ENCODE data around the gene ASTN2. TPM values are rescaled to one million over a fixed set of nuclear protein-coding genes. Genes with fewer than 3 reads are reported as not detected.

The ASTN2 gene
- total and polyA plus RNA-seq, 10 of the 15 experiments (the other 5 are each of a cell fraction or from before 2014, with no cell fraction given) = 1.4 to 15.7 (median 7.0) TPM

- 61% methylated on average over 3 of the region's 3 CpGs for WGBS (ENCODE audit: insufficient coverage, insufficient replicate concordance, low lambda C conversion rate, missing lambda C conversion rate)
- no peak overlapping the region for H2AFZ ChIP-seq (ENCODE audit: control insufficient read depth, low read depth, low read length)
- H3K9me3 ChIP-seq (replicated peaks; ENCODE audit: control insufficient read depth, insufficient read depth, low read length) = peaks cover 2% of the 10 kb centered on the region; the same call in 2 of the 3 replicates
- no peaks in the 10 kb centered on the region for H3K4me1 ChIP-seq (ENCODE audit: control insufficient read depth, insufficient read depth, low read length)
- no peak overlapping the region for H3K4me2 ChIP-seq (ENCODE audit: control insufficient read depth, insufficient read depth)
- H3K27me3 ChIP-seq (replicated peaks in 1 of 2; ENCODE audit: control insufficient read depth in 2 of 2, insufficient read depth in 2 of 2, low read length in 1 of 2) = no peaks in the 10 kb centered on the region
- no TSS peak for BruUV-seq (replicated peaks)
- intact Hi-C loops (cut with micrococcal nuclease; ENCODE audit: unreplicated experiment) (no loop called here), in situ Hi-C loops (cut with MboI) (no loop called here)
- ChIA-PET RAD21 (ENCODE audit: unreplicated experiment) (no interaction called here), CTCF (no interaction called here), POLR2A (no interaction called here), SMC1A (ENCODE audit: uncharacterized antibody, unreplicated experiment) (interaction anchor here (1.0 kb wide), 1 partner anchor 10 kb away, joined by 3 read pairs; no protein-coding TSS in a partner anchor)
- H3K4me3 ChIP-seq = no peak overlapping the region
- DNase-seq (ENCODE audit: low read depth, low spot score) = no peak
- ATAC-seq = no peak
- H3K27ac ChIP-seq (ENCODE audit: control insufficient read depth, insufficient read depth) = no peak overlapping the region
- H3K9ac ChIP-seq (ENCODE audit: control insufficient read depth, insufficient read depth, low read length) = no peak overlapping the region
- no peaks in the 10 kb centered on the region for H3K79me2 ChIP-seq (ENCODE audit: control insufficient read depth, insufficient read depth, low read length)
- no peak for FAIRE-seq
- TF ChIP-seq CBX5 (IDR thresholded peaks at IDR 0.05; ENCODE audit: low read depth) (peak; percentile 95), EGR1 (IDR thresholded peaks at IDR 0.05; ENCODE audit: borderline replicate concordance in 1 of 2, low read depth in 2 of 2, low read length in 2 of 2) (no peak), GATAD2B (conservative IDR thresholded peaks at IDR 0.05; ENCODE audit: low read depth) (no peak), USF1 (IDR thresholded peaks at IDR 0.05; ENCODE audit: borderline replicate concordance, extremely low read length, insufficient read depth, low read depth, low read length) (no peak)
- no peaks in the 10 kb centered on the region for H4K20me1 ChIP-seq (ENCODE audit: control insufficient read depth, insufficient read depth)
- H3K36me3 ChIP-seq (ENCODE audit: control insufficient read depth in 2 of 2, insufficient read depth in 2 of 2, low read length in 1 of 2) = no peaks in the 10 kb centered on the region
Measured at GRCh38 chr9:116877072-116877471, 537.8 kb downstream of the ASTN2 start.

GRCh38 chr9:116875576-116875975 lies 539.3 kb downstream of the ASTN2 start:
- ATAC-seq = no peak
- no peaks in the 10 kb centered on the region for H4K20me1 ChIP-seq (ENCODE audit: control insufficient read depth, insufficient read depth)
- H3K9ac ChIP-seq (ENCODE audit: control insufficient read depth, insufficient read depth, low read length) = no peak overlapping the region
- CTCF ChIA-PET = interaction anchor here (3.1 kb wide), 1 partner anchor 16 kb away, joined by 8 read pairs; no protein-coding TSS in a partner anchor
- TF ChIP-seq CREM (IDR thresholded peaks at IDR 0.05; ENCODE audit: low read depth) (no peak), LARP7 (IDR thresholded peaks at IDR 0.05) (no peak), ZNF217 (IDR thresholded peaks at IDR 0.05) (no peak), HCFC1 (IDR thresholded peaks at IDR 0.05; ENCODE audit: low read length) (no peak), MXI1 (IDR thresholded peaks at IDR 0.05; ENCODE audit: low read depth, low read length) (no peak), USF1 (IDR thresholded peaks at IDR 0.05; ENCODE audit: borderline replicate concordance, extremely low read length, insufficient read depth, low read depth, low read length) (no peak), TCF3 (IDR thresholded peaks at IDR 0.05; ENCODE audit: borderline replicate concordance, insufficient read depth, low read depth, low read length) (no peak), DPF2 (IDR thresholded peaks at IDR 0.05) (no peak), SP1 (IDR thresholded peaks at IDR 0.05; ENCODE audit: low read depth, low read length) (no peak), SMC3 (IDR thresholded peaks at IDR 0.05; ENCODE audit: borderline replicate concordance, low read length) (no peak), CHD1 (IDR thresholded peaks at IDR 0.05; ENCODE audit: low read depth, low read length) (no peak), MEF2B (IDR thresholded peaks at IDR 0.05; ENCODE audit: partially characterized antibody, poor library complexity, severe bottlenecking) (no peak)
- intact Hi-C loops (cut with micrococcal nuclease; ENCODE audit: unreplicated experiment) = no loop called here
- in situ Hi-C loops (cut with MboI) = no loop called here
- no peaks in the 10 kb centered on the region for H3K79me2 ChIP-seq (ENCODE audit: control insufficient read depth, insufficient read depth, low read length)
- no peak for DNase-seq (ENCODE audit: low read depth, low spot score)
- H3K4me3 ChIP-seq = no peak overlapping the region
- SMC1A ChIA-PET (ENCODE audit: uncharacterized antibody, unreplicated experiment) = interaction anchor here (1.9 kb wide), 1 partner anchor 14 kb away, joined by 8 read pairs; no protein-coding TSS in a partner anchor
- no peak overlapping the region for H2AFZ ChIP-seq (ENCODE audit: control insufficient read depth, low read depth, low read length)
- H3K27ac ChIP-seq (ENCODE audit: control insufficient read depth, insufficient read depth) = no peak overlapping the region
- H3K36me3 ChIP-seq (ENCODE audit: control insufficient read depth in 2 of 2, insufficient read depth in 2 of 2, low read length in 1 of 2) = no peaks in the 10 kb centered on the region
- H3K9me3 ChIP-seq (replicated peaks; ENCODE audit: control insufficient read depth, insufficient read depth, low read length) = peaks cover 2% of the 10 kb centered on the region; the same call in 2 of the 3 replicates
- POLR2A ChIA-PET = no interaction called here
- BruUV-seq (replicated peaks) = no TSS peak
- no peaks in the 10 kb centered on the region for H3K27me3 ChIP-seq (replicated peaks in 1 of 2; ENCODE audit: control insufficient read depth in 2 of 2, insufficient read depth in 2 of 2, low read length in 1 of 2)
- no peak for FAIRE-seq
- no peaks in the 10 kb centered on the region for H3K4me1 ChIP-seq (ENCODE audit: control insufficient read depth, insufficient read depth, low read length)
- RAD21 ChIA-PET (ENCODE audit: unreplicated experiment) = no interaction called here
- H3K4me2 ChIP-seq (ENCODE audit: control insufficient read depth, insufficient read depth) = no peak overlapping the region
- WGBS (ENCODE audit: insufficient coverage, insufficient replicate concordance, low lambda C conversion rate, missing lambda C conversion rate) = 0% methylated on average over 1 of the region's 1 CpG
